Activated CD4-positive, alpha-beta T cell treated with anti-CD3 and anti-CD28 coated beads for 36 hours (primary cell): ENCODE data around the gene ECI1. TPM values are rescaled to one million over a fixed set of nuclear protein-coding genes. Genes with fewer than 3 reads are reported as not detected.

Experiments
- ATAC-seq: fragments of 200-7000 bp; cut with Tn5 transposase; one replicate; pipeline ENCODE4 v1.10.0; 2021; ENCODE audit warnings: mild to moderate bottlenecking, moderate library complexity
- CTCF ChIA-PET: fragments of 350-600 bp; sonication (Branson Sonifier 250); formaldehyde crosslinking; loops from one replicate; lab custom pipeline; 2021; ENCODE audit warnings: antibody characterized with exemption; lab: Charles Lee
- POLR2A ChIA-PET: fragments of 350-600 bp; sonication (Branson Sonifier 250); formaldehyde crosslinking; loops from one replicate; lab custom pipeline; 2021; ENCODE audit warnings: antibody characterized with exemption, inconsistent platforms; lab: Charles Lee
- DNase-seq: peaks from one replicate; pipeline ENCODE4 v3.0.0-alpha.2; 2020
- H3K27ac Mint-ChIP-seq: one replicate; pipeline ENCODE4 v1.8.0; 2021; ENCODE audit warnings: mixed read lengths
- H3K27me3 Mint-ChIP-seq: one replicate; pipeline ENCODE4 v1.8.0; 2021; ENCODE audit warnings: mixed read lengths
- H3K36me3 Mint-ChIP-seq: one replicate; pipeline ENCODE4 v1.8.0; 2021; ENCODE audit warnings: low read depth, mixed read lengths
- H3K4me1 Mint-ChIP-seq: one replicate; pipeline ENCODE4 v1.8.0; 2021; ENCODE audit warnings: mixed read lengths
- H3K4me3 Mint-ChIP-seq: one replicate; pipeline ENCODE4 v1.8.0; 2021; ENCODE audit warnings: mild to moderate bottlenecking, moderate library complexity, mixed read lengths
- H3K9me3 Mint-ChIP-seq: one replicate; pipeline ENCODE4 v1.8.0; 2021; ENCODE audit warnings: low read depth, mixed read lengths
- intact Hi-C, 2 experiments: fragments of 100-400 bp; cut with DNase I in 1 of 2; cut with micrococcal nuclease in 1 of 2; formaldehyde crosslinking; loops; one replicate each; pipeline versions ENCODE4 v1.14.2 to v1.15.1; 2022 to 2024; cut with DNase I, micrococcal nuclease
- total RNA-seq, 2 experiments: library from RNA; stranded (reverse); gene quantifications; one replicate each; pipeline ENCODE4 v1.2.3, GENCODE V29; 2021

The ECI1 gene
- total RNA-seq, 2 experiments from 2014 or later, result 23.0 to 41.0 TPM

- Mint-ChIP-seq H3K36me3 (peaks cover 10% of the 10 kb centered on the region), H3K27ac (no peak overlapping the region), H3K27me3 (peaks cover 2% of the 10 kb centered on the region), H3K4me3 (no peak overlapping the region), H3K9me3 (no peaks in the 10 kb centered on the region), H3K4me1 (peaks cover 2% of the 10 kb centered on the region)
- intact Hi-C loops, result no loop called here
- no peak for ATAC-seq
- ChIA-PET CTCF (no interaction called here), POLR2A (no interaction called here)
- DNase-seq, result no peak
Measured at GRCh38 chr16:2237102-2237482, 14.3 kb downstream of the ECI1 start.

- ATAC-seq (peak; percentile 23), DNase-seq (no peak)
- ChIA-PET POLR2A (no interaction called here), CTCF (no interaction called here)
- peaks cover 13% of the 10 kb centered on the region for H3K36me3 Mint-ChIP-seq
- no peaks in the 10 kb centered on the region for H3K9me3 Mint-ChIP-seq
- peaks cover 2% of the 10 kb centered on the region for H3K4me1 Mint-ChIP-seq
- no peak within 1 kb of the TSS for H3K4me3 Mint-ChIP-seq
- peaks cover 2% of the 10 kb centered on the region for H3K27me3 Mint-ChIP-seq
- intact Hi-C loops, result no loop called here
- H3K27ac Mint-ChIP-seq, result no peak within 1 kb of the TSS
Measured at GRCh38 chr16:2236337-2237101, 14.9 kb downstream of the ECI1 start, which contains the start of gene DNASE1L2. Gene DNASE1L2 (plus strand): TSS chr16:2236444. CDS start chr16:2236817, 373 bp downstream.

DNA sequence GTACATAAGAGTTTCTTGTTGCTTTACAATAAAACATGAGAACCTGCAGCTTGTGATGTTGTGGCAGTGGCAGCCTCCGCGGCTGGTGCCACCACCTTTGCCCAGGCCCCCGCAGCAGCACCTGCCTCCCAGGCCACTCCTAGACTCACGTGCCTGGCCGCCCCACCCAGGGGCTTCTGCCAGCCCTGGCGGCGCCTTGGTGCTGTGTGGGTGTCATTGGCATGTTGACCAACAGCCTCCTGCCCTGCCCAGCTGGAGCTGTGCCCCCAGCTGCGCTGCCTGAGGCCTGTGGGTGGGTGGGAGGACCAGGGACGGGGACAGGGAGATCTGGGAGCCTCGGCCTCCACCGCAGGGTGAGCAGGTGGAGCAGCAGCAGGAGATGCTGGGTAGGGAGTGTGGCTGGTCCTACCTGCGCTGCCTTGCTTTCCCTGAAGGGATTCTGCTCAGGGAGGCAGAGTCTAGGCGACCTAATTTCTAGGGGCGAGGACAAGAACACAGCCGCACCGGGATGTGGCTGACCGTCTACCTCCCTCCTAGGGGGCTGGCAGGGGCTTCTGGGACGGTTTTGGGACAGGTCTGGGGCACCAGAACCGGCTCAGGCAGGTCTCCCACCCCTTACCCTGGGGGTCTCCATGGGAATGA lies 15.6 kb downstream of the ECI1 start:
- Mint-ChIP-seq H3K27me3 (peaks cover 2% of the 10 kb centered on the region), H3K4me1 (peaks cover 2% of the 10 kb centered on the region), H3K27ac (no peak overlapping the region), H3K36me3 (peaks cover 13% of the 10 kb centered on the region), H3K9me3 (no peaks in the 10 kb centered on the region), H3K4me3 (no peak overlapping the region)
- POLR2A ChIA-PET, result no interaction called here
- DNase-seq, result no peak
- intact Hi-C loops, result no loop called here
- CTCF ChIA-PET, result no interaction called here
- no peak for ATAC-seq

GRCh38 chr16:2235234-2235651 lies 16.1 kb downstream of the ECI1 start:
- ChIA-PET CTCF (no interaction called here), POLR2A (no interaction called here)
- H3K27ac Mint-ChIP-seq, result no peak overlapping the region
- peaks cover 2% of the 10 kb centered on the region for H3K4me1 Mint-ChIP-seq
- peaks cover 14% of the 10 kb centered on the region for H3K36me3 Mint-ChIP-seq
- peaks cover 2% of the 10 kb centered on the region for H3K27me3 Mint-ChIP-seq
- ATAC-seq, result no peak
- DNase-seq, result no peak
- intact Hi-C loops, result no loop called here
- H3K9me3 Mint-ChIP-seq, result no peaks in the 10 kb centered on the region
- no peak overlapping the region for H3K4me3 Mint-ChIP-seq

GRCh38 chr16:2234813-2235170 lies 16.6 kb downstream of the ECI1 start:
- ChIA-PET CTCF (no interaction called here), POLR2A (no interaction called here)
- Mint-ChIP-seq H3K27me3 (peaks cover 2% of the 10 kb centered on the region), H3K9me3 (no peaks in the 10 kb centered on the region), H3K36me3 (peaks cover 19% of the 10 kb centered on the region), H3K27ac (no peak overlapping the region), H3K4me1 (peaks cover 2% of the 10 kb centered on the region), H3K4me3 (no peak overlapping the region)
- ATAC-seq (no peak), DNase-seq (no peak)
- intact Hi-C loops, result no loop called here

DNA sequence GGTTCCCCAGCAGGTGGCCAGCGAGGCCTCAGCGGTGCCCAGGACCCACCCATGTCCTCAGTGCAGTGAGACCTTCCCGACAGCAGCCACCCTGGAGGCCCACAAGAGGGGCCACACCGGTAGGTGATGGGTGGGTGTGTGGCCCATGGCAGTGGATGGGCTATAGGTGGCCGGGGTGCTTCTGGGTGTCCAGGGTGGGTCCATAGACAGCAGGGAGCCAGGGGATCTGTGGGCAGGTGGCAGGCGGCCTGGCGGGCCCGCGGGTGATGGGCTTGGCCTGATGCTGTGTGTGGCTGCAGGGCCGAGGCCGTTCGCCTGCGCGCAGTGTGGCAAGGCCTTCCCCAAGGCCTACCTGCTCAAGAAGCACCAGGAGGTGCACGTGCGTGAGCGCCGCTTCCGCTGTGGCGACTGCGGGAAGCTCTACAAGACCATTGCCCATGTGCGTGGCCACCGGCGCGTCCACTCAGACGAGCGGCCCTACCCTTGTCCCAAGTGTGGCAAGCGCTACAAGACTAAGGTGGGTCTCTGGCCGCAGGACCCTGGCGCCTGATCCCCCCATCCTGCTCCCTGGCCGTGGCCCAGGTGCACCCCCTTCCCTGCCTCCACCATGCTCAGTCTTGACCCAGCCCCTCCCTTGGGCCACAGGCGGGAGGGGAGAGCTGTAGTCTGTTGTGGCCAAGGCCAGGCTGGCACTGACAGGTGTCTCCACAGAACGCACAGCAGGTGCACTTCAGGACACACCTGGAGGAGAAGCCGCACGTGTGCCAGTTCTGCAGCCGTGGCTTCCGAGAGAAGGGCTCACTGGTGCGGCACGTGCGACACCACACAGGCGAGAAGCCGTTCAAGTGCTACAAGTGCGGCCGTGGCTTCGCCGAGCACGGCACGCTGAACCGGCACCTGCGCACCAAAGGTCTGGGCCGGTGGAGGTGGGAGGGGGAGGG lies 17.2 kb downstream of the ECI1 start:
- peaks cover 2% of the 10 kb centered on the region for H3K27me3 Mint-ChIP-seq
- no peak overlapping the region for H3K4me3 Mint-ChIP-seq
- no peaks in the 10 kb centered on the region for H3K9me3 Mint-ChIP-seq
- DNase-seq (no peak), ATAC-seq (no peak)
- peaks cover 2% of the 10 kb centered on the region for H3K4me1 Mint-ChIP-seq
- H3K36me3 Mint-ChIP-seq, result peaks cover 20% of the 10 kb centered on the region
- no peak overlapping the region for H3K27ac Mint-ChIP-seq
- intact Hi-C loops, result no loop called here
- ChIA-PET POLR2A (interaction anchor here (1.4 kb wide), 1 partner anchor 18 kb away, joined by 4 read pairs; the partner anchor contains the start of gene ECI1), CTCF (no interaction called here)

- POLR2A ChIA-PET, result interaction anchor here (1.4 kb wide), 1 partner anchor 18 kb away, joined by 4 read pairs; the partner anchor contains the start of gene ECI1
- H3K4me1 Mint-ChIP-seq, result peaks cover 2% of the 10 kb centered on the region
- peaks cover 2% of the 10 kb centered on the region for H3K27me3 Mint-ChIP-seq
- H3K9me3 Mint-ChIP-seq, result no peaks in the 10 kb centered on the region
- peaks cover 20% of the 10 kb centered on the region for H3K36me3 Mint-ChIP-seq
- intact Hi-C loops, result no loop called here
- no peak overlapping the region for H3K4me3 Mint-ChIP-seq
- ATAC-seq, result no peak
- no peak overlapping the region for H3K27ac Mint-ChIP-seq
- CTCF ChIA-PET, result no interaction called here
- DNase-seq, result no peak
Measured at GRCh38 chr16:2233046-2233775, 18.2 kb downstream of the ECI1 start.

GRCh38 chr16:2232094-2232990 lies 19.0 kb downstream of the ECI1 start:
- no peaks in the 10 kb centered on the region for H3K9me3 Mint-ChIP-seq
- ChIA-PET CTCF (no interaction called here), POLR2A (interaction anchor here (1.4 kb wide), 1 partner anchor 19 kb away, joined by 4 read pairs; the partner anchor contains the start of gene ECI1)
- peaks cover 2% of the 10 kb centered on the region for H3K4me1 Mint-ChIP-seq
- H3K4me3 Mint-ChIP-seq, result no peak overlapping the region
- H3K36me3 Mint-ChIP-seq, result peaks cover 23% of the 10 kb centered on the region
- H3K27ac Mint-ChIP-seq, result no peak overlapping the region
- DNase-seq, result no peak
- ATAC-seq, result no peak
- peaks cover 2% of the 10 kb centered on the region for H3K27me3 Mint-ChIP-seq
- intact Hi-C loops, result no loop called here

DNA sequence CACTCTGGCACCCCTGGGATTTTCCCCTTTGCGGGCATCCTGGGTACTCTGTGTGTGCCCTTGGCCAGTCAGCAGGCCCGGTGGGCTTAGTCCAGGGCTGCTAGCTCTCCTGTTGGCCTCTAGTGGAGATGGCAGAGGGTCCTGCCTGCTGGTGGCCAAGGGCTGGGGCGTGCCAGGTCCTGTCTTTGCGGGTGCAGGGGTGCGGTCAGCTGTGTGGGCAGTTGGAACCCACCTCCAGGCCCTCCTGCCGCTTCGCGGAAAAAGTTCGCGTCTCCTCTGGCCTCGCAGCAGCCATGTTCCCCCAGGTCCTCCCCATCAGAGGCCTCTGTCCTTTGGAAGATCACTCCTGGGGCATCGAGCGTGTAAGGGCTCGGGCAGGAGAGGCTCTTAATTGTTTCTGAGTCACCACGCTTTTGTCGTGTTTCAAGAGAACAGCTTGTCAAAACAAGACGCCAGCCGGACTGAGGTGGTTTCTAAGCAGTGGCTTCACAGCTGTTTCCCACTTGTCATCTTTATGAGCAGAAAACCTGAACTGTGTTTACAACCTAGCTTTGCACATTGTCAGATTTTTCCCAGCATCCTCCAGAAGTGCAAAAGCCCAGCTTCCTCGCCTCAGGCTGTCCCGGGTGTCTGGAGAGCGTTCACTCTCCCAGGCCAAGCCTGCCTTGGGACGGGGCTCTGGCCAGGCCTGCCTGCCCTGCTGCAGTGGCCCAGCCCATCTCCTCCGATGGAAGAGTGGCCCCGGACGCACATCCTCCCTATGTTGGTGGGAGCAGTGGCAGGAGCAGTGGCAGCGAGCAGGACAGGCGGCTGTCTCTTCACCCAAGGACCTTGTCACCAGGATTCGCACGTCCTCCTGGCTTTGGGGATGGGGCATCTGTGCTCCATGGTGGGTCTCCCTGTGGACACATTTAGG lies 20.1 kb downstream of the ECI1 start:
- intact Hi-C loops, result no loop called here
- H3K27ac Mint-ChIP-seq, result no peak overlapping the region
- H3K27me3 Mint-ChIP-seq, result peaks cover 2% of the 10 kb centered on the region
- H3K4me1 Mint-ChIP-seq, result peaks cover 4% of the 10 kb centered on the region
- H3K4me3 Mint-ChIP-seq, result no peak overlapping the region
- ATAC-seq (no peak), DNase-seq (no peak)
- no peaks in the 10 kb centered on the region for H3K9me3 Mint-ChIP-seq
- ChIA-PET CTCF (interaction anchor here (0.6 to 0.7 kb wide), 2 partner anchors 148 to 187 kb away, joined by 3 read pairs; no protein-coding TSS in a partner anchor), POLR2A (no interaction called here)
- H3K36me3 Mint-ChIP-seq, result peaks cover 26% of the 10 kb centered on the region
